GM18858 (cell line): ENCODE measurements around the gene UBN2.
A peak's percentile ranks its signal among the peaks of the same experiment; 100 is the strongest.
"Not testable (repeated sequence)": the region's sequence is repeated elsewhere in the genome, so short reads cannot be mapped to it uniquely, and the experiment has no call there.

Source experiments
- ATAC-seq: cut with Tn5 transposase; IDR thresholded peaks from one replicate; pipeline ENCODE4 v1.9.1; 2021; ENCODE audit not compliant: unreplicated experiment

Gene UBN2

GRCh38 chr7:139230774-139231512 is at the start of gene UBN2:
UBN2 (plus strand) TSS chr7:139231237; CDS start chr7:139231485, 248 bp downstream.
- ATAC-seq = peak; percentile 95

GRCh38 chr7:139181404-139181803 is 49.6 kb upstream of the UBN2 start:
- no peak for ATAC-seq

- ATAC-seq = no peak
These were observed 48.7 kb upstream of the UBN2 start for GRCh38 chr7:139182363-139182762.

GRCh38 chr7:139183251-139183650 is 47.8 kb upstream of the UBN2 start:
- ATAC-seq = no peak

- ATAC-seq = no peak
These were observed 47.1 kb upstream of the UBN2 start for GRCh38 chr7:139183878-139184338.

GRCh38 chr7:139186146-139186545 is 44.9 kb upstream of the UBN2 start:
- ATAC-seq = no peak

- ATAC-seq = no peak
These were observed 41.7 kb upstream of the UBN2 start for GRCh38 chr7:139189357-139189756.

- ATAC-seq = no peak
These were observed 38.9 kb upstream of the UBN2 start for GRCh38 chr7:139192014-139192706.

- ATAC-seq = no peak
These were observed 30.7 kb upstream of the UBN2 start for GRCh38 chr7:139200382-139200781.

- ATAC-seq = no peak
These were observed 27.0 kb upstream of the UBN2 start for GRCh38 chr7:139203992-139204391.

- ATAC-seq = no peak
These were observed 25.2 kb upstream of the UBN2 start for GRCh38 chr7:139205843-139206242.

GRCh38 chr7:139212133-139212532 is 18.9 kb upstream of the UBN2 start:
- ATAC-seq = no peak

- ATAC-seq = not testable (repeated sequence)
These were observed 17.5 kb upstream of the UBN2 start for GRCh38 chr7:139213489-139213888.

- ATAC-seq = no peak
These were observed 12.9 kb upstream of the UBN2 start for GRCh38 chr7:139218173-139218572.

GRCh38 chr7:139224219-139224618 is 6.8 kb upstream of the UBN2 start:
- no peak for ATAC-seq

GRCh38 chr7:139224836-139225235 is 6.2 kb upstream of the UBN2 start:
- not testable (repeated sequence) for ATAC-seq

GRCh38 chr7:139225286-139226157 is 5.5 kb upstream of the UBN2 start:
- not testable (repeated sequence) for ATAC-seq

GRCh38 chr7:139226158-139226515 is 4.9 kb upstream of the UBN2 start:
- not testable (repeated sequence) for ATAC-seq

GRCh38 chr7:139226988-139227488 is 4.0 kb upstream of the UBN2 start:
- ATAC-seq = not testable (repeated sequence)

GRCh38 chr7:139230023-139230422 is 1.0 kb upstream of the UBN2 start:
- no peak for ATAC-seq

- no peak for ATAC-seq
These were observed 608 bp upstream of the UBN2 start for GRCh38 chr7:139230484-139230773.
